Stomach (tissue), 9 donors: Measurements from ENCODE around the gene FANCD2. TPM values are rescaled to one million over a fixed set of nuclear protein-coding genes. Genes with fewer than 3 reads are reported as not detected.
"Not testable (repeated sequence)": the region's sequence is repeated elsewhere in the genome, so short reads cannot be mapped to it uniquely, and the experiment has no call there.

Experiments used
- DNase-seq, 2 donors: peaks; one replicate each; pipeline versions ENCODE4 v3.0.0 to v3.0.0-alpha.2; 2013 to 2019
- H3K27ac ChIP-seq, 5 donors: fragments of 200-600 bp in 4 of 5; sonication (generic) in 4 of 5; one replicate each; pipeline ENCODE4 v1.5.1; 2013 to 2019; ENCODE audit warnings: mild to moderate bottlenecking in 1 of 5, moderate library complexity in 1 of 5
- H3K27me3 ChIP-seq, 3 donors: fragments of 200-600 bp; sonication (generic); one replicate each; pipeline ENCODE4 v1.5.1; 2017 to 2019; ENCODE audit warnings: mixed run types in 1 of 3
- H3K36me3 ChIP-seq, 4 donors: fragments of 200-600 bp; sonication (generic); 1 replicate in 3 of 4; 2 replicates in 1 of 4; pipeline ENCODE4 v1.5.1; 2016 to 2019
- H3K4me1 ChIP-seq, 4 donors: fragments of 200-600 bp; sonication (generic); one replicate each; pipeline ENCODE4 v1.5.1; 2016 to 2019
- H3K4me3 ChIP-seq, 4 donors: fragments of 200-600 bp; sonication (generic) in 3 of 4; one replicate each; pipeline ENCODE4 v1.5.1; 2016 to 2019; ENCODE audit warnings: mild to moderate bottlenecking in 1 of 4
- H3K9me3 ChIP-seq, 4 donors: fragments of 200-600 bp; sonication (generic); one replicate each; pipeline ENCODE4 v1.5.1; 2016 to 2019
- CTCF ChIP-seq, 7 experiments: fragments of 450-650 bp in 4 of 7; fragments of 200-600 bp in 3 of 7; sonication (generic) in 3 of 7; IDR thresholded peaks; one replicate each; pipeline ENCODE4 v1.5.1; 2016 to 2019; ENCODE audit warnings: antibody characterized with exemption in 7 of 7, control low read depth in 2 of 7, mild to moderate bottlenecking in 1 of 7
- EP300 ChIP-seq: sonication (generic); formaldehyde crosslinking; IDR thresholded peaks from one replicate; pipeline ENCODE4 v1.6.1; 2017; ENCODE audit warnings: antibody characterized with exemption
- POLR2A ChIP-seq, 4 donors: fragments of 450-650 bp; IDR thresholded peaks; one replicate each; pipeline ENCODE4 v1.6.1; 2016; ENCODE audit warnings: antibody characterized with exemption in 4 of 4, control low read depth in 2 of 4, mild to moderate bottlenecking in 1 of 4, moderate library complexity in 1 of 4
- POLR2AphosphoS5 ChIP-seq, 3 donors: sonication (generic); formaldehyde crosslinking; IDR thresholded peaks; one replicate each; pipeline ENCODE4 v1.6.1; 2016; ENCODE audit warnings: antibody characterized with exemption in 3 of 3
- WGBS, 5 donors: extraction: QIAGEN DNeasy Blood & Tissue Kit in 3 of 5; methylation state at CpG; one replicate each; pipeline versions ENCODE4 v1.1.5 to v1.1.7; 2013 to 2018; 5-methylcytosine and 5-hydroxymethylcytosine counted together
- intact Hi-C: fragments of 100-400 bp; cut with DNase I; formaldehyde crosslinking; loops from one replicate; pipeline ENCODE4 v1.15.1; 2023; ENCODE audit warnings: low total_unique reads
- polyA plus RNA-seq, 3 donors: library from polyadenylated mRNA; stranded (reverse); fragments of 200-250 nt; gene quantifications; one replicate each; pipeline ENCODE4 v1.2.3, GENCODE V29; 2013
- total RNA-seq, 5 donors: library from RNA; depleted of rRNA; stranded (reverse); fragments of >200 nt; gene quantifications; one replicate each; pipeline versions ENCODE4 v1.1.0 to v1.2.3, GENCODE V29; 2014 to 2016
- donor health status: healthy with polysubstance abuse.
- donor health status: Bipolar disorder and iron deficiency.
- donor health status: healthy.

FANCD2 gene
- total and polyA plus RNA-seq, 8 donors, result 0.61 to 21.1 (median 5.7) TPM

DNA sequence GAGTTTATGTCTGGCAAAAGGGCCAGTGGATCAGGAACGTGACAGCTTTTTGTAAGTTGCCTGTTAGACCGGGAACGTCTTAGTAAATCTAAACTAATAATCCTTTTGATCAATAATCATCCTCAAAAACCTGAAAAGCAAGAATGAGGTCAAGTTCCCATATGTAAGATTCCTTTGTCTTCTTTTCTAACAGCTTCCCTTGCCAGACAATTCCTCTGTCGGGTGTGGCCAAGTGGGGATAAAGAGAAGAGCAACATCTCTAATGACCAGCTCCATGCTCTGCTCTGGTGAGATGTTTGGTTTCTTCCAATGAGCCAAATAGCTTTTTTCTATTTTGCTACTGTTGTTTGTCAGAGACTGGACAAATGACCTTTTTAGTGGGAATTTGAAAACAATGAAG is 62.0 kb downstream of the FANCD2 start:
- no peak overlapping the region for H3K27ac ChIP-seq
- no peak for TF ChIP-seq CTCF (IDR thresholded peaks at IDR 0.05)
- no peaks in the 10 kb centered on the region for H3K4me1 ChIP-seq
- no peak overlapping the region for H3K4me3 ChIP-seq
- H3K9me3 ChIP-seq, result no peaks in the 10 kb centered on the region
- H3K27me3 ChIP-seq, result no peaks in the 10 kb centered on the region
- intact Hi-C loops, result no loop called here
- no peak for DNase-seq
- WGBS, 5 donors, result 69 to 83% (median 75%) methylated on average over 4 of the region's 4 CpGs
- H3K36me3 ChIP-seq, result peaks cover 0 to 3% (median 0%) of the 10 kb centered on the region in 4 donors

DNA sequence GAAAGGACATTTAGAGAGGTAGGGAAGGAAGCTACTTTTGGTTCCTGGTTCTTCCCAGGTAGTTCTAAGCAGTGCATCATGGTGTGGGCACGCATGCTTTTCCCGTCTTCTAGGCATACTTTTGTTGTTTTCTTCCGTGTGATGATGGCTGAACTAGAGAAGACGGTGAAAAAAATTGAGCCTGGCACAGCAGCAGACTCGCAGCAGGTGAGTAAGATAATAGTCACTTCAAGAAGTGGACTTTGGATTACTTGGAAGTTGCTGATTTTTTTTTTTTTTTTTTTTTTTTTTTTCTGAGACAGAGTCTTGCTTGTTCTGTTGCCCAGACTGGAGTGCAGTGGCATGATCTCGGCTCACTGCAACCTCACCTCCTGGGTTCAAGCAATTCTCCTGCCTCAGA is 63.9 kb downstream of the FANCD2 start:
- 38 to 62% (median 47%) methylated on average over 6 of the region's 6 CpGs for WGBS, 5 donors
- intact Hi-C loops, result no loop called here
- H3K4me3 ChIP-seq, result no peak overlapping the region
- H3K27ac ChIP-seq, result peak overlapping the region in 4 of 5 donors; percentile 30 to 66 (median 48)
- H3K27me3 ChIP-seq, result no peaks in the 10 kb centered on the region
- H3K36me3 ChIP-seq, result peaks cover 0 to 3% (median 0%) of the 10 kb centered on the region in 4 donors
- peak; percentile 41 to 51 for DNase-seq
- TF ChIP-seq POLR2AphosphoS5 (IDR thresholded peaks at IDR 0.05), result no peak
- H3K4me1 ChIP-seq, result no peaks in the 10 kb centered on the region
- H3K9me3 ChIP-seq, result no peaks in the 10 kb centered on the region

GRCh38 chr3:10090774-10091173 is 64.5 kb downstream of the FANCD2 start:
- H3K9me3 ChIP-seq, H3K4me3 ChIP-seq, H3K4me1 ChIP-seq, H3K27me3 ChIP-seq, intact Hi-C loops, H3K36me3 ChIP-seq, DNase-seq: not testable (repeated sequence)
- H3K27ac ChIP-seq, result peak overlapping the region; percentile 30 to 66 (median 49)
- 44 to 60% (median 56%) methylated on average over 1 of the region's 1 CpG; no CpG with 5 or more reads in 2 of the 5 donors for WGBS, 5 donors

GRCh38 chr3:10091387-10091786 is 65.2 kb downstream of the FANCD2 start:
- H3K4me3 ChIP-seq, intact Hi-C loops, H3K4me1 ChIP-seq, H3K27me3 ChIP-seq, H3K36me3 ChIP-seq, DNase-seq, H3K9me3 ChIP-seq: not testable (repeated sequence)
- WGBS, 5 donors, result 21 to 74% (median 63%) methylated on average over 1 to 2 of the region's 2 CpGs
- peak overlapping the region in 2 of 5 donors; percentile 7 to 49 for H3K27ac ChIP-seq

DNA sequence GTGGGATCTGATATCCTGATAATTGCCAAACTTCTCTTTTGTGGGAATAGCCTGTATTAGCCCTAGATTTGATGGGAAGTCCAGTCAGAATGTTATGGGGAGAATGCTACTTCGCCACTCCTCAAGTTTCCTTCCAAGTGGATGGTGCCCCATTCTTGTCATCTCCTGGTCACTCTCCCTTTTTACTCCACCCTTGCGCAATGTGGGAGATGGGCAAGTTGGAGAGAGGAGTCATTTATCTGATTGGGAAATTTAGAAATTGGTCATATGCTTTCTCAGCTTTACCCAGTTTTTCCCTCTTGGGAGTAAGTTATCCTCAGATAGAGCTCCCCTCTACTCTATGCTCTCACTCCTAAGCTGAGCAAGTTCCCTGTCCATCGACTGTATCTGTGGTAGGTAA is 67.4 kb downstream of the FANCD2 start:
- no peak overlapping the region for H3K4me3 ChIP-seq
- no peaks in the 10 kb centered on the region for H3K27me3 ChIP-seq
- no peaks in the 10 kb centered on the region for H3K9me3 ChIP-seq
- H3K36me3 ChIP-seq, result peaks cover 0 to 7% (median 0%) of the 10 kb centered on the region in 4 donors
- WGBS, 5 donors, result 93 to 97% (median 96%) methylated on average over 3 of the region's 3 CpGs
- no peak for TF ChIP-seq POLR2A (IDR thresholded peaks at IDR 0.05)
- H3K4me1 ChIP-seq, result no peaks in the 10 kb centered on the region
- no peak for DNase-seq
- no peak overlapping the region for H3K27ac ChIP-seq
- intact Hi-C loops, result no loop called here

DNA sequence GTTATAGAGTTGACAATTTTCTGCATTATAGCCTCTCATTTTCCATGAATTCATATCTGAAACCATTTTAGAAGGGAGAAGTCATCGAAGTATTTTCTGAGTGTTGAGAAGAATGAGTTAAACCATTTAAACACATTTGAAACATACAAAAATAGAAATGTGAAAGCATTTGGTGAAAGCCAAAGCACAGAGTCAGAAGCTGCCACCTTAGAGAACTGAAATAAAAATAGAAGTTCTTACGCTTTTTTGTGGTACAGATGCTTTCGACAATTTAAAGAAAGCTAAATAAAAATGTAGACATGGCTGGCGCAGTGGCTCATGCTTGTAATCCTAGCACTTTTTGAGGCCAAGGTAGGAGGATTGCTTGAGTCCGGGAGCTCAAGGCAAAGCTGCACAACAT is 72.8 kb downstream of the FANCD2 start:
- Histone ChIP-seq H3K27ac (no peak overlapping the region), H3K4me1 (no peaks in the 10 kb centered on the region), H3K27me3 (no peaks in the 10 kb centered on the region), H3K4me3 (no peak overlapping the region), H3K36me3 (peaks cover 0 to 4% (median 0%) of the 10 kb centered on the region in 4 donors), H3K9me3 (no peaks in the 10 kb centered on the region)
- intact Hi-C loops, result no loop called here
- 93 to 97% (median 97%) methylated on average over 5 of the region's 5 CpGs for WGBS, 5 donors
- no peak for DNase-seq
- TF ChIP-seq POLR2A (IDR thresholded peaks at IDR 0.05) (no peak), POLR2AphosphoS5 (IDR thresholded peaks at IDR 0.05) (no peak), CTCF (IDR thresholded peaks at IDR 0.05) (no peak), EP300 (no peak)

GRCh38 chr3:10106919-10107318 is 80.7 kb downstream of the FANCD2 start:
- Histone ChIP-seq H3K27ac (no peak overlapping the region), H3K27me3 (peaks cover 0 to 17% (median 0%) of the 10 kb centered on the region in 3 donors), H3K4me3 (no peak overlapping the region), H3K4me1 (no peaks in the 10 kb centered on the region), H3K36me3 (no peaks in the 10 kb centered on the region), H3K9me3 (no peaks in the 10 kb centered on the region)
- WGBS, 5 donors, result 75 to 88% (median 83%) methylated on average over 2 of the region's 2 CpGs
- TF ChIP-seq POLR2A (IDR thresholded peaks at IDR 0.05) (no peak), POLR2AphosphoS5 (IDR thresholded peaks at IDR 0.05) (no peak), EP300 (no peak), CTCF (IDR thresholded peaks at IDR 0.05) (no peak)
- intact Hi-C loops, result no loop called here
- DNase-seq, result no peak
